ENCODE results near the gene TBX10.

DNA sequence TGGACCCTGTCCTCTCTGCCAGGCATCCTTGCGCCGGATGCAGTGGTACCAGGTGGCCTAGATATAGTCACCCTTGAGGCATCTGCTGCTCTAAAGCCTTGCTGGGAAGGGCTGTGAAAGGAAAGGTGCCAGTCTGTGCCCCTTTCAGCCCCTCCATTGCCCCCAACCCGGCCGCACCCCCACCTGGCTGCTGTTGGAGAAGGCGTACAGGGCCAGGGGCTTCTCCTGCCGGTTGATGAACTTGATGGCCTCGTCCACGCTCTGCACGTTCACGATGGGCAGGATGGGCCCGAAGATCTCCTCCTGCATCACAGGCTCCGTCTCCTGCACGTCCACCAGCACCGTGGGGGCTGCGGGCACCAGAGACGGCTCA is 24.6 kb upstream of the TBX10 start:
- TF ChIP-seq ZNF274 (IDR thresholded peaks at IDR 0.05; ENCODE audit: low read depth, low read length) (no peak), SUZ12 (IDR thresholded peaks at IDR 0.05; ENCODE audit: extremely low read depth, insufficient read depth, insufficient read length) (no peak)

Measured in NT2/D1 (cell line).